ENCODE measurements around the gene SH3BP5. TPM values are rescaled to one million over a fixed set of nuclear protein-coding genes. Genes with fewer than 3 reads are reported as not detected.

SH3BP5 gene
- total and polyA plus RNA-seq, 5 donors = 12.9 to 26.6 (median 15.3) TPM

Other genes with a start within 250 kb of the SH3BP5 start
- 10 to 100 TPM; 20.1 to 26.7 (median 20.5) TPM for gene RBSN, start 233.4 kb downstream of the SH3BP5 start, total RNA-seq
- 7.3 TPM for gene RBSN, start 233.4 kb downstream of the SH3BP5 start, polyA plus RNA-seq
- 10 to 100 TPM; 28.5 to 33.7 (median 30.9) TPM for gene CAPN7, start 126.3 kb downstream of the SH3BP5 start, total RNA-seq
- gene CAPN7, start 126.3 kb downstream of the SH3BP5 start, polyA plus RNA-seq = 13.2 TPM
- gene METTL6, start 95.0 kb upstream of the SH3BP5 start, total RNA-seq = 10 to 100 TPM in 3 of 4 donors, 1 to 10 TPM in 1; 8.3 to 11.8 (median 10.6) TPM
- gene METTL6, start 95.0 kb upstream of the SH3BP5 start, polyA plus RNA-seq = 8.8 TPM
- 10 to 100 TPM in 1 of 4 donors, 1 to 10 TPM in 3; 6.7 to 13.1 (median 8.3) TPM for gene EAF1, start 95.0 kb upstream of the SH3BP5 start, total RNA-seq
- 3.3 TPM for gene EAF1, start 95.0 kb upstream of the SH3BP5 start, polyA plus RNA-seq
- 10 to 100 TPM in 1 of 4 donors, 1 to 10 TPM in 3; 1.7 to 18.9 (median 3.4) TPM for gene COLQ, start 189.1 kb upstream of the SH3BP5 start, total RNA-seq
- 4.3 TPM for gene COLQ, start 189.1 kb upstream of the SH3BP5 start, polyA plus RNA-seq